NOMO-1 (cell line): ENCODE data around the gene ADRA2B.
"Not testable (repeated sequence)": the region's sequence is repeated elsewhere in the genome, so short reads cannot be mapped to it uniquely, and the experiment has no call there.

Experiments used
- DNase-seq, 2 experiments: peaks; one replicate each; lab custom pipeline; 2025; ENCODE audit not compliant: unreplicated experiment in 2 of 2; lab: John Stamatoyannopoulos, UW

ADRA2B gene

GRCh38 chr2:96150791-96151594, 34.6 kb upstream of the ADRA2B start:
- no peak for DNase-seq

GRCh38 chr2:96150007-96150640, 33.8 kb upstream of the ADRA2B start:
- DNase-seq = no peak

GRCh38 chr2:96148410-96149217, 32.2 kb upstream of the ADRA2B start:
- DNase-seq = peak; percentile 82 to 90

DNA sequence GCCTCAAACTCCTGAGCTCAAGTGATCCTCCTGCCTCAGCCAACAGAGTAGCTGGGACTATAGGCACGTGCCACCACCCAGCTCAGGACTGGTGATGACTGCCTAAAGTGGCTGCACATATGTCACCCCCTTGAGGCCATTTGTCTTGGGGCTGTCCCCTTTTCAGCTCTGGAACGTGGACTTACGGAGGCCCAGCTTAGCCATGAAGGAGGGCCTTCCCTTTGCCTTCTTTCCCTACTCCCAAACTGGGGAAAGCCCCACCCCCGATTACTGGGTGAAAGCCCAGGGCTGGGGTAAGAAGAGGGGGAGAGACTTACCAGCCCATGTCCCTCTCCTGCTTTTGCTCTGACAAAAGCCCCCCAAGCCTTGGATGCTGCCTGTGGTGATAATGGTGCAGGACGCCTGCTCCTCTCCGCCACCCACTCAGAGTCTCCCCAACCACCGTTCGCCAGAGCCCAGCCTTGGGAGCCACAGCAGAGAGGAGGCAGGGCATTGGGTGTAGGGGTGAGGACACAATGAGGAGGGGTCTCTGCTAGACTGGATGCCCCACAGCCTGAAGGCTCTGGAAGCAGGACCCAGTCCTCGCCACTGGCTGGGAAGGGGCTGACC, 31.3 kb upstream of the ADRA2B start:
- no peak for DNase-seq

GRCh38 chr2:96146881-96147592, 30.7 kb upstream of the ADRA2B start:
- no peak for DNase-seq

DNA sequence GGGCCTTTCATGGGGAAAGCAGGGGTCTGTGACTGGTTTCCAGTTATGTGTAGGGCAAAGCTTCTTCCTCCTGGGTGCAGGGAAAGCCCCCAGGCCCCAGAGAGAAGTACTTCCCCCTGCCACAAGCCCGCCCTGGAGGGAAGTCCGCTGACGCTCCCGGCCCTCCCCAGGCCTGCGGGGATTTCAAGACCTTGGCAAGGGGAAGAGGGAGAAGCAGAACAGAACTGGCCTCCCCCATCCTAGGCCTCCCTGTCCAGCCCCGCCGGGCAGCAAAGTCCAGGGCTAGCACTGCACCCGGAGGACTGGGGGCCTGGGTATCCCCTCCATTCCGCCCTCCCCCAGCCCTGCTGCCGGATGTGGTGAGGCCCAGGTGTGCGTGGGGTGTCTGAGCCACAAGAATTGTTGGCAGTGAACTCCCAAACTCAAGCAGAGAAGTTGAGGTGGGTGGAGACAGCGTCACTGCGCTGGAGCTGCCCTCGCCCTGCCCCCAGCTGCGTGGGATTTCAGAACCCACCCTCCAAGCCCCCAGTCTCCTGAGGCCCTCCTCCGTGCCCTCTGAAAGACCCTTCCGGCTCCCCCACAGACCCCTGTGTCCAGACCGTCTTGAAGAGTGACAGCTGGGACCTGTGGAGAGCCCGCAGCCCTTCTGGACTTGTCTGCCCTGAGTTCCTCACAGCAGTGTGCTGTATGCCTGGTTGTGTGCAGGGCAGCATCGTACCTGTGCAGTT, 29.9 kb upstream of the ADRA2B start:
- peak; percentile 36 to 68 for DNase-seq

DNA sequence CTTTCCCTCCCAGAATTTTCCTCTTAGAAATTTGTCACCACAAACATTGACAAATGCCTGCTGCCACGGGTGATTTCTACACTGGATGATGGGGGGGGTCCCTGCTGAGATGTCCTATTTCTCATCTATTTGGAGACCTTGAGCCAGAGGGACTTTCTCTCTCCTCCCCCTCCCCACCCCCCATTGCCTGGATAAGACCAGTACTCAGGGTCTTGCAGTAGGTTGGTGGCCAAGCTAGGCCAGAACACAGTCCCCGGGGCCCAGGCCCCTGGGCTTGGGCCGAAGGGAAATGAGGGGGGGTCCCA, 29.4 kb upstream of the ADRA2B start:
- DNase-seq = no peak

- DNase-seq = peak; percentile 80 to 91
Observed at GRCh38 chr2:96145036-96145847, 28.9 kb upstream of the ADRA2B start, which contains the start of gene DUSP2. Gene DUSP2, minus strand, starts transcription at chr2:96145440. Its CDS starts 86 bp downstream, at chr2:96145354.

- peak in 1 of 2 experiments; percentile 27 for DNase-seq
Observed at GRCh38 chr2:96144481-96145035, 28.2 kb upstream of the ADRA2B start.

GRCh38 chr2:96143848-96144480, 27.6 kb upstream of the ADRA2B start:
- DNase-seq = peak in 1 of 2 experiments; percentile 10

DNA sequence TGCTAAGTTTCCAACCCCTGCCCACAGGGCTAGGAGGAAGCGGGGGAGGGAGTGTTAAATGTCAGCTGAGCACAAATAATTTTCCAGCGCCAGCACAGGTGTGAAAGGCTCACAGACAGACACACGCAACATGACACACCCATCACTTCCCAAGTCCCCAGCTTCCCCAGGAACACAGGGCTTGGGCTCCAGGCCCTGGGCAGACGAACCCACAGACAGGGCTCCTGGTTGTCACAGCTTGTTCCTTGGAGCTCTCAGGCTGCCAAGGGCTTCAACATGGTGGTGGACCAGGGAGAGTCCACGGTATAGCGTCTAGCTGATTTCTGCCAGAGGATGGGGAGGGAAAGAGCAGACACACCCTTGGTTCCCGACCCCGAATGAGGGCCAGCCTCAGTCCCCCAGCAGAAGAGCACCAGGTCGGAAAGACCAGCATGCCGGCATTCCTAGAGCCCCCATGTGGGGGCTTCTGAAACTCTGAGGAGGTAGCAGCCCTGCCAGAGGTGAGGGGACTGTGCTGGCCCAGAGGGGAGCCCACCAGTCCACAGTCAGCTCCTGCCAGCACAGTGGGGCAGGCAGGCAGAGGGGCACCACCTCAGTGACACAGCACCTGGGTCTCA, 27.0 kb upstream of the ADRA2B start:
- DNase-seq = no peak

DNA sequence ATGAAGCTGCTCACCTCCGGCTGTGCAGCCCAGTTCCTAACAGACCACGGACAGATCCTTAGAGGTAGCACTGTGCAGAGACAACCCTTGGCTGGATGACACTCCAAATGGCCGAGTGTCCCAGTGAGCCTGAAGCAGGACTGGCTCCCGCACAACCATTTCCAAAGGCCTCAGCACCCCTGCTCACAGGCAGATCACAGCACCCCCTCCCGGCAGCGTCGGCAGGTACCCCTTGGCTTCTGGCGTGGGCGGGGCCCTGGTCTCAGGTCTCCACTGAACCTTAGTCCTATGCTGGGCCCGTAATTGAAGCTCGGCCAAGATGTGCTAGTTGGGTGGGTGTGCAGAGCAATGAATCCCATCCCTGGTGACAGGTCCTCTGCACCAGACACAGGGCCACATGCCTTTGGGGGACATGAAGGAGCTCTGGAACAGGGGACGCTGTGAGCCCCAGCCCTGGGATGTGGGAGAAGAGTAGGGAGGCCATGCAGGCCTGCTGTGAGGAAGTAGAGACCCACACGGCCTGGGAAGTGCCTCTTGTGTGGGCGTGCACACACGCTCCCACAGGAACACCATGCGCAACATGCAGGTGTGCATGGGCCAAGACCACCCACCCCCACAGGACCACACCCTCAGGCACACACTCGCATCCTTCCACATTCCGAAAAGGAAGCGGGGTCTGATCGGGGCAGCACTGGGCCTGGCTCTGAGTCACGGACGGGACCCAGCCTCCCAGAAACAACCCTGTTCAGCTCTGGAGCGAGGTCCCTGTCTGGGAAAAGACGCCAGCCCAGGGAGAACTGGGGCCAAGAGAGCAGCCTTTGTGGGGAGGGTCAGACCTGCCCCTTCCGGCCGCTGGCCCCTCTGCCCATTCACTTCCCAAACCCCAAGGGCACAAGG, 26.1 kb upstream of the ADRA2B start:
- DNase-seq = no peak

DNA sequence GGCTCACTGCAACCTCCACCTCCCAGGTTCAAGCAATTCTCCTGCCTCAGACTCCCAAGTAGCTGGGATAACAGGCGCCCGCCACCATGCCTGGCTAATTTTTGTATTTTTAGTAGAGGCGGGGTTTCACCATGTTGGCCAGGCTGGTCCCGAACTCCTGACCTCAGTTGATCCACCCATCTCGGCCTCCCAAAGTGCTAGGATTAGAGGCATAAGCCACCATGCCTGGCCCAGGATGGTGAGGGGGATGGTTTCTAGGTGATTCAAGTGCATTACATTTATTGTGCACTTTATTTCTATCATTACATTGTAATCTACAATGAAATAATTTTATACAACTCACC, 25.2 kb upstream of the ADRA2B start:
- not testable (repeated sequence) for DNase-seq

- no peak for DNase-seq
Observed at GRCh38 chr2:96140941-96141623, 24.7 kb upstream of the ADRA2B start.

GRCh38 chr2:96139181-96139758, 22.9 kb upstream of the ADRA2B start:
- DNase-seq = no peak
